HCT116 (cell line): ENCODE data around the gene LRRC7. TPM values are rescaled to one million over a fixed set of nuclear protein-coding genes. Genes with fewer than 3 reads are reported as not detected.
A peak's percentile ranks its signal among the peaks of the same experiment; 100 is the strongest.

Source experiments
- ATAC-seq: fragments of 200-7000 bp; cut with Tn5 transposase; 2 replicates; pipeline ENCODE4 v1.9.1; 2020; ENCODE audit warnings: mild to moderate bottlenecking, moderate library complexity
- BruUV-seq: library from RNA; stranded (reverse); fragments of 400-500 nt; replicated peaks from 2 replicates; lab custom pipeline; 2021; lab: Mats Ljungman, UMichigan
- CTCF ChIA-PET: fragments of 300-600 bp; sonication (Branson Sonifier 250); formaldehyde crosslinking; loops from one replicate; lab custom pipeline; 2021; ENCODE audit warnings: antibody characterized with exemption; lab: Charles Lee
- POLR2A ChIA-PET: fragments of 300-600, 350-600 bp; sonication (Branson Sonifier 250); formaldehyde crosslinking; loops from one replicate; lab custom pipeline; 2021; ENCODE audit warnings: antibody characterized with exemption; lab: Charles Lee
- RAD21 ChIA-PET, 2 experiments: fragments of 300-600 bp; sonication (Branson Sonifier 250); formaldehyde crosslinking; loops; one replicate each; lab custom pipeline; 2023; ENCODE audit warnings: low total read pairs in 2 of 2; ENCODE audit not compliant: uncharacterized antibody in 2 of 2, unreplicated experiment in 2 of 2, low non-redundant PET in 1 of 2; lab: Charles Lee
- DNase-seq: peaks from one replicate; pipeline ENCODE4 v3.0.0-alpha.2; 2010; ENCODE audit warnings: low read depth, low spot score
- H2AFZ ChIP-seq: fragments of 200-600 bp; shearing (Covaris generic), sonication (generic); 2 replicates; pipeline ENCODE4 v1.6.1; 2017; ENCODE audit warnings: low read depth, mixed run types, mixed read lengths, antibody characterized with exemption, low read length; ENCODE audit not compliant: poor library complexity, severe bottlenecking
- H3K27ac ChIP-seq: 2 replicates; pipeline ENCODE4 v1.5.1; 2012; ENCODE audit warnings: low read depth, low read length
- H3K27me3 ChIP-seq: fragments of 200-600 bp; sonication (generic); 2 replicates; pipeline ENCODE4 v1.6.1; 2016; ENCODE audit warnings: mixed run types, low read length, mixed read lengths; ENCODE audit not compliant: insufficient read depth
- H3K36me3 ChIP-seq, 2 experiments: fragments of 200-500 bp in 1 of 2; fragments of 200-600 bp in 1 of 2; sonication (Bioruptor generic) in 1 of 2; sonication (generic) in 1 of 2; 2 replicates each; pipeline versions ENCODE4 v1.5.1 to v1.6.1; 2014 to 2016; ENCODE audit warnings: low read length in 2 of 2, inconsistent platforms in 1 of 2, mixed read lengths in 1 of 2, mixed run types in 1 of 2; ENCODE audit not compliant: insufficient read depth in 2 of 2, control insufficient read depth in 1 of 2
- H3K4me1 ChIP-seq, 2 experiments: fragments of 200-600 bp in 1 of 2; sonication (generic) in 1 of 2; 2 replicates each; pipeline versions ENCODE4 v1.5.1 to v1.6.1; 2012 to 2017; ENCODE audit warnings: low read length in 2 of 2, inconsistent platforms in 1 of 2, mild to moderate bottlenecking in 1 of 2, mixed read lengths in 1 of 2, mixed run types in 1 of 2, moderate library complexity in 1 of 2; ENCODE audit not compliant: insufficient read depth in 2 of 2, control insufficient read depth in 1 of 2
- H3K4me2 ChIP-seq: fragments of 200-600 bp; sonication (generic); 2 replicates; pipeline ENCODE4 v1.6.1; 2017; ENCODE audit warnings: mixed run types, low read length, mixed read lengths
- H3K4me3 ChIP-seq, 2 experiments: fragments of 200-600 bp in 1 of 2; sonication (generic) in 1 of 2; replicated peaks in 1 of 2; 2 replicates each; pipeline ENCODE4 v1.5.1; 2011 to 2016; ENCODE audit warnings: low read length in 2 of 2, control low read depth in 1 of 2, low read depth in 1 of 2, mild to moderate bottlenecking in 1 of 2, mixed read lengths in 1 of 2, mixed run types in 1 of 2
- H3K79me2 ChIP-seq: fragments of 200-600 bp; sonication (generic); 2 replicates; pipeline ENCODE4 v1.6.1; 2017; ENCODE audit warnings: mild to moderate bottlenecking, mixed run types, low read length, moderate library complexity, mixed read lengths; ENCODE audit not compliant: insufficient read depth
- H3K9ac ChIP-seq: fragments of 200-600 bp; sonication (generic); 2 replicates; pipeline ENCODE4 v1.6.1; 2016; ENCODE audit warnings: low read length, mixed read lengths
- H3K9me2 ChIP-seq: fragments of 200-600 bp; sonication (generic), shearing (Covaris generic); 2 replicates; pipeline ENCODE4 v1.6.1; 2017; ENCODE audit warnings: mixed run types, mild to moderate bottlenecking, moderate library complexity; ENCODE audit not compliant: insufficient read depth
- H3K9me3 ChIP-seq, 2 experiments: fragments of 200-500 bp in 1 of 2; fragments of 200-600 bp in 1 of 2; sonication (Bioruptor generic) in 1 of 2; sonication (generic) in 1 of 2; 2 replicates each; pipeline ENCODE4 v1.6.1; 2014 to 2017; ENCODE audit warnings: low read length in 2 of 2, mixed read lengths in 2 of 2, inconsistent platforms in 1 of 2, low read depth in 1 of 2, mild to moderate bottlenecking in 1 of 2, mixed run types in 1 of 2, moderate library complexity in 1 of 2; ENCODE audit not compliant: control insufficient read depth in 1 of 2, insufficient read depth in 1 of 2
- H4K20me1 ChIP-seq: fragments of 200-600 bp; sonication (generic), shearing (Covaris generic); 2 replicates; pipeline ENCODE4 v1.6.1; 2017; ENCODE audit warnings: mixed run types, mild to moderate bottlenecking, moderate library complexity; ENCODE audit not compliant: insufficient read depth
- CEBPB ChIP-seq: IDR thresholded peaks from 2 replicates; pipeline ENCODE4 v1.6.1; 2012; ENCODE audit warnings: low read depth
- ELF1 ChIP-seq: IDR thresholded peaks from 2 replicates; pipeline ENCODE4 v1.6.1; 2012; ENCODE audit warnings: low read depth, borderline replicate concordance
- EZH2 ChIP-seq: fragments of 200-600 bp; sonication (generic); IDR thresholded peaks from 2 replicates; pipeline ENCODE4 v1.6.1; 2017; ENCODE audit warnings: antibody characterized with exemption, mixed run types
- EZH2phosphoT487 ChIP-seq: fragments of 200-600 bp; IDR thresholded peaks from 2 replicates; pipeline ENCODE4 v1.6.1; 2018; ENCODE audit warnings: antibody characterized with exemption, borderline replicate concordance
- FOSL1 ChIP-seq: IDR thresholded peaks from 2 replicates; pipeline ENCODE4 v1.6.1; 2012; ENCODE audit warnings: low read depth
- JUND ChIP-seq: IDR thresholded peaks from 2 replicates; pipeline ENCODE4 v1.6.1; 2012
- MAX ChIP-seq: IDR thresholded peaks from 2 replicates; pipeline ENCODE4 v1.6.1; 2012
- POLR2A ChIP-seq: IDR thresholded peaks from 2 replicates; pipeline ENCODE4 v1.7.0; 2011; ENCODE audit warnings: borderline replicate concordance; ENCODE audit not compliant: insufficient read depth, insufficient read length; ENCODE audit errors: extremely low read depth
- RAD21 ChIP-seq: IDR thresholded peaks from 2 replicates; pipeline ENCODE4 v1.6.1; 2012; ENCODE audit warnings: low read depth, mild to moderate bottlenecking
- REST ChIP-seq: IDR thresholded peaks from 2 replicates; pipeline ENCODE4 v1.6.1; 2012; ENCODE audit warnings: low read depth
- SIN3A ChIP-seq: IDR thresholded peaks from 2 replicates; pipeline ENCODE4 v1.6.1; 2012; ENCODE audit warnings: low read depth
- ZBTB33 ChIP-seq: IDR thresholded peaks from 2 replicates; pipeline ENCODE4 v1.6.1; 2011; ENCODE audit warnings: mild to moderate bottlenecking, low read length, moderate library complexity; ENCODE audit not compliant: insufficient replicate concordance; ENCODE audit errors: extremely low read depth
- ZNF274 ChIP-seq: fragments of 200-500 bp; sonication (Bioruptor generic); IDR thresholded peaks from 2 replicates; pipeline ENCODE4 v1.6.1; 2014; ENCODE audit warnings: mild to moderate bottlenecking, low read depth, low read length, inconsistent platforms
- intact Hi-C: fragments of 100-400 bp; cut with micrococcal nuclease; formaldehyde crosslinking; loops from 2 replicates; pipeline ENCODE4 v1.10.0; 2022
- total RNA-seq: library from RNA; stranded (reverse); gene quantifications from one replicate; pipeline ENCODE4 v1.2.1, GENCODE V29; 2021; ENCODE audit not compliant: unreplicated experiment
- TF ChIP-seq, protein P1 (sequence below): IDR thresholded peaks from 2 replicates; pipeline ENCODE4 v1.6.1; 2012

The LRRC7 gene
- total RNA-seq, 1 experiment from 2014 or later, result not detected

GRCh38 chr1:70134148-70134547, 566.4 kb downstream of the LRRC7 start:
- Histone ChIP-seq H2AFZ (peak overlapping the region; percentile 44), H3K27me3 (no peaks in the 10 kb centered on the region), H3K9me2 (no peaks in the 10 kb centered on the region), H3K4me2 (no peak overlapping the region), H3K27ac (no peak overlapping the region), H3K9me3 (no peaks in the 10 kb centered on the region), H3K9ac (no peak overlapping the region), H3K36me3 (no peaks in the 10 kb centered on the region), H3K4me3 (no peak overlapping the region), H3K79me2 (no peaks in the 10 kb centered on the region), H3K4me1 (peaks cover 3 to 12% of the 10 kb centered on the region in 2 experiments; a peak in 3 of 4 replicates), H4K20me1 (no peaks in the 10 kb centered on the region)
- ChIA-PET RAD21 (no interaction called here), CTCF (interaction anchor here (1.3 to 2.1 kb wide), 2 partner anchors 8 to 87 kb away, joined by 3 to 13 read pairs; partner anchors contain the start of gene SRSF11), POLR2A (no interaction called here)
- BruUV-seq, result no TSS peak
- ATAC-seq, result no peak
- DNase-seq, result no peak
- intact Hi-C loops, result loop anchor here (10.0 kb wide), 1 partner anchor 921 kb away; no protein-coding TSS in a partner anchor
- TF ChIP-seq REST (no peak), RAD21 (no peak), JUND (no peak), EZH2phosphoT487 (no peak), POLR2A (no peak), CEBPB (no peak), SIN3A (no peak), ELF1 (no peak), ZBTB33 (no peak), EZH2 (no peak), MAX (no peak), FOSL1 (no peak), ZNF274 (no peak)
- TF ChIP-seq, protein P1, sequence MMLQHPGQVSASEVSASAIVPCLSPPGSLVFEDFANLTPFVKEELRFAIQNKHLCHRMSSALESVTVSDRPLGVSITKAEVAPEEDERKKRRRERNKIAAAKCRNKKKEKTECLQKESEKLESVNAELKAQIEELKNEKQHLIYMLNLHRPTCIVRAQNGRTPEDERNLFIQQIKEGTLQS, result no peak
